ENCODE data around the gene BICD1. TPM values are rescaled to one million over a fixed set of nuclear protein-coding genes. Genes with fewer than 3 reads are reported as not detected.

The BICD1 gene
- total and polyA plus RNA-seq, 2 of the 13 experiments (the other 11 are each of a cell fraction or from before 2014, with no cell fraction given): 4.5 to 5.2 TPM

DNA sequence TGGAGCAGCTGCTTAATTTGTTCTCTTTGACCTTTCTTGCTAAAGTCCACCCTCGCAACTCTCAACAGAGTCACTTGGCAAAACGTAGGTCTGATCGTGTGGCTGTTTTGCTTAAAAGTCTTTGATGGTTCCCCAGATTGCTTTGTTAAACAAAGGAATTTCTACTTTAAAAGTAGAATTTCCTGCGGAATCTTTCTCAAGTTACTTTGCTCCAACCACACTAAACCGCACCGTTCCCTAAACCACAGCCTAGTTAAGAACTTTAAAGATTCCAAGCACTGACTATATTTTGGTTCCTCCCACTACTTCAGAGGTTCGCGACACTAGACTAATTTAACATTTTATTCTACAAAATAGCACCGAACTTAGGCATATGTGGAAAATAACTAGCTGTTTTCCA is 177.9 kb downstream of the BICD1 start (continued):
- TF ChIP-seq, protein P1, sequence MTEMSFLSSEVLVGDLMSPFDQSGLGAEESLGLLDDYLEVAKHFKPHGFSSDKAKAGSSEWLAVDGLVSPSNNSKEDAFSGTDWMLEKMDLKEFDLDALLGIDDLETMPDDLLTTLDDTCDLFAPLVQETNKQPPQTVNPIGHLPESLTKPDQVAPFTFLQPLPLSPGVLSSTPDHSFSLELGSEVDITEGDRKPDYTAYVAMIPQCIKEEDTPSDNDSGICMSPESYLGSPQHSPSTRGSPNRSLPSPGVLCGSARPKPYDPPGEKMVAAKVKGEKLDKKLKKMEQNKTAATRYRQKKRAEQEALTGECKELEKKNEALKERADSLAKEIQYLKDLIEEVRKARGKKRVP (CRISPR knock-in tag; IDR thresholded peaks at IDR 0.05): no peak
- TF ChIP-seq ZMYM2 (CRISPR knock-in tag; IDR thresholded peaks at IDR 0.05): no peak
- TF ChIP-seq BRD4 (CRISPR knock-in tag; IDR thresholded peaks at IDR 0.05): no peak
- TF ChIP-seq GABPB1 (CRISPR knock-in tag; IDR thresholded peaks at IDR 0.05): no peak
- no peak for TF ChIP-seq KLF12 (CRISPR knock-in tag; IDR thresholded peaks at IDR 0.05; ENCODE audit: borderline replicate concordance)

DNA sequence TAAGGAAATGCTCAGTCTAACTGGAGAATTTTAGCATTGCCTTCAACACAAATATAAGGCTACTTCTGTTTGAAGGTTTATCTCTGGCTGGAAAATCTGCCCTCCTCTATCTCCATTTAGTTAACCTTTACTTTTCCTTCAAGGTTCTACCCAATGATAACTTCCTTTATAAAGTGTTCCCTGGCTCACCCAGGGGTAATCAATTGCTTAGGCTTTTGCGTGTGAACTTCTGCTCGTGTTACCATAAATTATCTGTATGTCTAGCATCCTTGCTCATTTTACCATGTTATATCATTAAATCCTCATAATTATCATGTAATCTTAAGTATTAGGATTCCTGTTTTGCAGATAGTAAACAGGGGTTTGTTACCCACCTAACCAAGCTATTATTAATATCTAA is 178.4 kb downstream of the BICD1 start:
- Histone ChIP-seq H3K4me2 (ENCODE audit: low read depth, low read length) (no peak overlapping the region), H3K9ac (ENCODE audit: insufficient read depth, low read depth, low read length) (no peak overlapping the region), H3K4me1 (ENCODE audit: insufficient read depth, low read length) (no peaks in the 10 kb centered on the region), H3K4me3 (replicated peaks in 1 of 3; ENCODE audit: insufficient read depth in 1 of 3, low read depth in 2 of 3, low read length in 3 of 3) (no peak overlapping the region), H3K27ac (ENCODE audit: extremely low read length, insufficient read depth, low read length) (no peak overlapping the region), H3K36me3 (replicated peaks in 1 of 2; ENCODE audit: control insufficient read depth in 1 of 2, insufficient read depth in 2 of 2, low read length in 2 of 2) (no peaks in the 10 kb centered on the region), H4K20me1 (ENCODE audit: insufficient read depth, low read length) (no peaks in the 10 kb centered on the region), H3K9me3 (ENCODE audit: low read length) (no peaks in the 10 kb centered on the region), H3K79me2 (ENCODE audit: insufficient read depth, low read length) (no peaks in the 10 kb centered on the region), H3K27me3 (ENCODE audit: control insufficient read depth in 1 of 2, insufficient read depth in 2 of 2, low read length in 2 of 2) (no peaks in the 10 kb centered on the region), H2AFZ (ENCODE audit: low read length) (no peak overlapping the region)
- BruUV-seq (replicated peaks): no TSS peak
- in situ Hi-C loops (cut with HindIII; ENCODE audit: extremely low pct_ligation_motif_present, low pct_unique_long_range_greater_than_20kb): no loop called here
- no peak for DNase-seq (ENCODE audit: low spot score)
- WGBS (ENCODE audit: low lambda C conversion rate): 49% methylated on average over 2 of the region's 2 CpGs
- FAIRE-seq: no peak
- ATAC-seq: no peak
- TF ChIP-seq PHB2 (IDR thresholded peaks at IDR 0.05; ENCODE audit: partially characterized antibody) (no peak), ZNF460 (CRISPR knock-in tag; IDR thresholded peaks at IDR 0.05; ENCODE audit: borderline replicate concordance) (no peak), ZNF138 (CRISPR knock-in tag; IDR thresholded peaks at IDR 0.05; ENCODE audit: low read depth) (no peak)
- TF ChIP-seq, protein P2, sequence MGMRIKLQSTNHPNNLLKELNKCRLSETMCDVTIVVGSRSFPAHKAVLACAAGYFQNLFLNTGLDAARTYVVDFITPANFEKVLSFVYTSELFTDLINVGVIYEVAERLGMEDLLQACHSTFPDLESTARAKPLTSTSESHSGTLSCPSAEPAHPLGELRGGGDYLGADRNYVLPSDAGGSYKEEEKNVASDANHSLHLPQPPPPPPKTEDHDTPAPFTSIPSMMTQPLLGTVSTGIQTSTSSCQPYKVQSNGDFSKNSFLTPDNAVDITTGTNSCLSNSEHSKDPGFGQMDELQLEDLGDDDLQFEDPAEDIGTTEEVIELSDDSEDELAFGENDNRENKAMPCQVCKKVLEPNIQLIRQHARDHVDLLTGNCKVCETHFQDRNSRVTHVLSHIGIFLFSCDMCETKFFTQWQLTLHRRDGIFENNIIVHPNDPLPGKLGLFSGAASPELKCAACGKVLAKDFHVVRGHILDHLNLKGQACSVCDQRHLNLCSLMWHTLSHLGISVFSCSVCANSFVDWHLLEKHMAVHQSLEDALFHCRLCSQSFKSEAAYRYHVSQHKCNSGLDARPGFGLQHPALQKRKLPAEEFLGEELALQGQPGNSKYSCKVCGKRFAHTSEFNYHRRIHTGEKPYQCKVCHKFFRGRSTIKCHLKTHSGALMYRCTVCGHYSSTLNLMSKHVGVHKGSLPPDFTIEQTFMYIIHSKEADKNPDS (CRISPR knock-in tag; IDR thresholded peaks at IDR 0.05): no peak
- TF ChIP-seq, protein P3, sequence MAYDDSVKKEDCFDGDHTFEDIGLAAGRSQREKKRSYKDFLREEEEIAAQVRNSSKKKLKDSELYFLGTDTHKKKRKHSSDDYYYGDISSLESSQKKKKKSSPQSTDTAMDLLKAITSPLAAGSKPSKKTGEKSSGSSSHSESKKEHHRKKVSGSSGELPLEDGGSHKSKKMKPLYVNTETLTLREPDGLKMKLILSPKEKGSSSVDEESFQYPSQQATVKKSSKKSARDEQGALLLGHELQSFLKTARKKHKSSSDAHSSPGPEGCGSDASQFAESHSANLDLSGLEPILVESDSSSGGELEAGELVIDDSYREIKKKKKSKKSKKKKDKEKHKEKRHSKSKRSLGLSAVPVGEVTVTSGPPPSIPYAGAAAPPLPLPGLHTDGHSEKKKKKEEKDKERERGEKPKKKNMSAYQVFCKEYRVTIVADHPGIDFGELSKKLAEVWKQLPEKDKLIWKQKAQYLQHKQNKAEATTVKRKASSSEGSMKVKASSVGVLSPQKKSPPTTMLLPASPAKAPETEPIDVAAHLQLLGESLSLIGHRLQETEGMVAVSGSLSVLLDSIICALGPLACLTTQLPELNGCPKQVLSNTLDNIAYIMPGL (CRISPR knock-in tag; IDR thresholded peaks at IDR 0.05; ENCODE audit: borderline replicate concordance in 1 of 2, low read depth in 1 of 2): no peak
- ChIA-PET POLR2A (no interaction called here), CTCF (ENCODE audit: low intra/inter-chr PET ratio, low total read pairs) (no interaction called here)
- intact Hi-C loops (cut with micrococcal nuclease; ENCODE audit: unreplicated experiment): no loop called here

Measured in HepG2 (cell line).